DND-41 (cell line): ENCODE results near the gene RNF123.

ENCODE experiments used
- ATAC-seq: fragments of 200-7000 bp; cut with Tn5 transposase; 3 replicates; pipeline ENCODE4 v1.9.1; 2021; ENCODE audit warnings: low read depth; ENCODE audit not compliant: insufficient read depth
- DNase-seq: peaks from one replicate; pipeline ENCODE4 v3.0.0-alpha.2; 2020
- H2AFZ ChIP-seq: 2 replicates; pipeline ENCODE4 v1.6.0; 2012; ENCODE audit warnings: low read depth, low read length
- H3K27ac ChIP-seq: 2 replicates; pipeline ENCODE4 v1.5.1; 2012; ENCODE audit warnings: low read length, inconsistent platforms
- H3K27me3 ChIP-seq: fragments of 200-600 bp; sonication (generic); 2 replicates; pipeline ENCODE4 v1.6.0; 2012; ENCODE audit warnings: low read length, mild to moderate bottlenecking, inconsistent platforms; ENCODE audit not compliant: insufficient read depth, poor library complexity
- H3K36me3 ChIP-seq: 2 replicates; pipeline ENCODE4 v1.5.1; 2012; ENCODE audit warnings: low read length, inconsistent platforms; ENCODE audit not compliant: insufficient read depth
- H3K4me1 ChIP-seq: 2 replicates; pipeline ENCODE4 v1.5.1; 2012; ENCODE audit warnings: mild to moderate bottlenecking, low read length; ENCODE audit not compliant: insufficient read depth
- H3K4me2 ChIP-seq: 2 replicates; pipeline ENCODE4 v1.6.0; 2012; ENCODE audit warnings: mild to moderate bottlenecking, moderate library complexity, low read length, inconsistent platforms; ENCODE audit not compliant: insufficient read depth
- H3K4me3 ChIP-seq, 2 experiments: fragments of 200-600 bp in 1 of 2; shearing (Covaris generic) in 1 of 2; 2 replicates each; pipeline ENCODE4 v1.5.1; 2012 to 2016; ENCODE audit warnings: inconsistent platforms in 2 of 2, low read length in 2 of 2, mild to moderate bottlenecking in 2 of 2, low read depth in 1 of 2, moderate library complexity in 1 of 2
- H3K79me2 ChIP-seq: 2 replicates; pipeline ENCODE4 v1.6.0; 2012; ENCODE audit warnings: low read length, inconsistent platforms; ENCODE audit not compliant: insufficient read depth
- H3K9ac ChIP-seq: 2 replicates; pipeline ENCODE4 v1.6.0; 2012; ENCODE audit warnings: low read depth, mild to moderate bottlenecking, inconsistent platforms, low read length, moderate library complexity
- H3K9me3 ChIP-seq: 2 replicates; pipeline ENCODE4 v1.5.1; 2012; ENCODE audit warnings: low read length, moderate library complexity, mild to moderate bottlenecking, inconsistent platforms; ENCODE audit not compliant: insufficient read depth, severe bottlenecking
- H4K20me1 ChIP-seq: 2 replicates; pipeline ENCODE4 v1.6.0; 2012; ENCODE audit warnings: low read length; ENCODE audit not compliant: insufficient read depth
- EZH2 ChIP-seq: IDR thresholded peaks from 3 replicates; pipeline ENCODE4 v1.6.1; 2012; ENCODE audit warnings: borderline replicate concordance, low read depth, mild to moderate bottlenecking, moderate library complexity, low read length, inconsistent platforms; ENCODE audit not compliant: severe bottlenecking
- TF ChIP-seq, protein P1 (sequence below): IDR thresholded peaks from 2 replicates; pipeline ENCODE4 v1.5.1; 2012; ENCODE audit warnings: borderline replicate concordance, low read length, moderate library complexity, mild to moderate bottlenecking; ENCODE audit not compliant: poor library complexity, severe bottlenecking; ENCODE audit errors: extremely low read depth

Gene RNF123

DNA sequence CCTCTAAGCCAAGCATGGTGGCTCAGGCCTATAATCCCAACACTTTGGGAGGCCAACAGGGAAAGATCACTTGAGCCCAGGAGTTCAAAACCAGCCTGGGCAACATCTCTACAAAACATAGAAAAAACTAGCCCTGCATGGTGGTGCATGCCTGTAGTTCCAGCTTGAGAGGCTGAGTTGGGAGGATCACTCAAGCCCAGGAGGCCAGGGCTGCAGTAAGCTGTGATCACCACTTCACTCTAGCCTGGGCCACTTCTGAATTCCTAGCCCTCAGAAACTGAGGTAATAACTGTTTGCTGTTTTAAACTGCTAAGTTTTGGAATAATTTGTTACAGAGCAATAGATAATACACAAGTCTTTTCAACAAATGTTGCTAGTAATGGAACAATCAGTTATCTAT lies 80.6 kb downstream of the RNF123 start:
- ATAC-seq (no peak), DNase-seq (no peak)
- H2AFZ ChIP-seq, result no peak overlapping the region
- H3K9ac ChIP-seq, result no peak overlapping the region
- peaks cover 95% of the 10 kb centered on the region for H3K79me2 ChIP-seq
- TF ChIP-seq, protein P1, sequence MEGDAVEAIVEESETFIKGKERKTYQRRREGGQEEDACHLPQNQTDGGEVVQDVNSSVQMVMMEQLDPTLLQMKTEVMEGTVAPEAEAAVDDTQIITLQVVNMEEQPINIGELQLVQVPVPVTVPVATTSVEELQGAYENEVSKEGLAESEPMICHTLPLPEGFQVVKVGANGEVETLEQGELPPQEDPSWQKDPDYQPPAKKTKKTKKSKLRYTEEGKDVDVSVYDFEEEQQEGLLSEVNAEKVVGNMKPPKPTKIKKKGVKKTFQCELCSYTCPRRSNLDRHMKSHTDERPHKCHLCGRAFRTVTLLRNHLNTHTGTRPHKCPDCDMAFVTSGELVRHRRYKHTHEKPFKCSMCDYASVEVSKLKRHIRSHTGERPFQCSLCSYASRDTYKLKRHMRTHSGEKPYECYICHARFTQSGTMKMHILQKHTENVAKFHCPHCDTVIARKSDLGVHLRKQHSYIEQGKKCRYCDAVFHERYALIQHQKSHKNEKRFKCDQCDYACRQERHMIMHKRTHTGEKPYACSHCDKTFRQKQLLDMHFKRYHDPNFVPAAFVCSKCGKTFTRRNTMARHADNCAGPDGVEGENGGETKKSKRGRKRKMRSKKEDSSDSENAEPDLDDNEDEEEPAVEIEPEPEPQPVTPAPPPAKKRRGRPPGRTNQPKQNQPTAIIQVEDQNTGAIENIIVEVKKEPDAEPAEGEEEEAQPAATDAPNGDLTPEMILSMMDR, result no peak
- no peak for TF ChIP-seq EZH2
- H3K27ac ChIP-seq, result no peak overlapping the region
- H3K36me3 ChIP-seq, result peaks cover 20% of the 10 kb centered on the region
- peaks cover 32% of the 10 kb centered on the region for H4K20me1 ChIP-seq
- no peak overlapping the region for H3K4me2 ChIP-seq
- no peaks in the 10 kb centered on the region for H3K9me3 ChIP-seq
- no peaks in the 10 kb centered on the region for H3K4me1 ChIP-seq
- H3K4me3 ChIP-seq, result no peak overlapping the region
- H3K27me3 ChIP-seq, result no peaks in the 10 kb centered on the region
